NCI-H446 treated with DMSO at 0.1 percent for 48 hours (cell line): ENCODE measurements around the gene RRBP1.
A peak's percentile ranks its signal among the peaks of the same experiment; 100 is the strongest.

Experiments used
- DNase-seq: peaks from one replicate; lab custom pipeline; 2025; lab: John Stamatoyannopoulos, UW

Gene RRBP1, protein sequence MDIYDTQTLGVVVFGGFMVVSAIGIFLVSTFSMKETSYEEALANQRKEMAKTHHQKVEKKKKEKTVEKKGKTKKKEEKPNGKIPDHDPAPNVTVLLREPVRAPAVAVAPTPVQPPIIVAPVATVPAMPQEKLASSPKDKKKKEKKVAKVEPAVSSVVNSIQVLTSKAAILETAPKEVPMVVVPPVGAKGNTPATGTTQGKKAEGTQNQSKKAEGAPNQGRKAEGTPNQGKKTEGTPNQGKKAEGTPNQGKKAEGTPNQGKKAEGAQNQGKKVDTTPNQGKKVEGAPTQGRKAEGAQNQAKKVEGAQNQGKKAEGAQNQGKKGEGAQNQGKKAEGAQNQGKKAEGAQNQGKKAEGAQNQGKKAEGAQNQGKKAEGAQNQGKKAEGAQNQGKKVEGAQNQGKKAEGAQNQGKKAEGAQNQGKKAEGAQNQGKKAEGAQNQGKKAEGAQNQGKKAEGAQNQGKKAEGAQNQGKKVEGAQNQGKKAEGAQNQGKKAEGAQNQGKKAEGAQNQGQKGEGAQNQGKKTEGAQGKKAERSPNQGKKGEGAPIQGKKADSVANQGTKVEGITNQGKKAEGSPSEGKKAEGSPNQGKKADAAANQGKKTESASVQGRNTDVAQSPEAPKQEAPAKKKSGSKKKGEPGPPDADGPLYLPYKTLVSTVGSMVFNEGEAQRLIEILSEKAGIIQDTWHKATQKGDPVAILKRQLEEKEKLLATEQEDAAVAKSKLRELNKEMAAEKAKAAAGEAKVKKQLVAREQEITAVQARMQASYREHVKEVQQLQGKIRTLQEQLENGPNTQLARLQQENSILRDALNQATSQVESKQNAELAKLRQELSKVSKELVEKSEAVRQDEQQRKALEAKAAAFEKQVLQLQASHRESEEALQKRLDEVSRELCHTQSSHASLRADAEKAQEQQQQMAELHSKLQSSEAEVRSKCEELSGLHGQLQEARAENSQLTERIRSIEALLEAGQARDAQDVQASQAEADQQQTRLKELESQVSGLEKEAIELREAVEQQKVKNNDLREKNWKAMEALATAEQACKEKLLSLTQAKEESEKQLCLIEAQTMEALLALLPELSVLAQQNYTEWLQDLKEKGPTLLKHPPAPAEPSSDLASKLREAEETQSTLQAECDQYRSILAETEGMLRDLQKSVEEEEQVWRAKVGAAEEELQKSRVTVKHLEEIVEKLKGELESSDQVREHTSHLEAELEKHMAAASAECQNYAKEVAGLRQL (N-terminal part only)

DNA sequence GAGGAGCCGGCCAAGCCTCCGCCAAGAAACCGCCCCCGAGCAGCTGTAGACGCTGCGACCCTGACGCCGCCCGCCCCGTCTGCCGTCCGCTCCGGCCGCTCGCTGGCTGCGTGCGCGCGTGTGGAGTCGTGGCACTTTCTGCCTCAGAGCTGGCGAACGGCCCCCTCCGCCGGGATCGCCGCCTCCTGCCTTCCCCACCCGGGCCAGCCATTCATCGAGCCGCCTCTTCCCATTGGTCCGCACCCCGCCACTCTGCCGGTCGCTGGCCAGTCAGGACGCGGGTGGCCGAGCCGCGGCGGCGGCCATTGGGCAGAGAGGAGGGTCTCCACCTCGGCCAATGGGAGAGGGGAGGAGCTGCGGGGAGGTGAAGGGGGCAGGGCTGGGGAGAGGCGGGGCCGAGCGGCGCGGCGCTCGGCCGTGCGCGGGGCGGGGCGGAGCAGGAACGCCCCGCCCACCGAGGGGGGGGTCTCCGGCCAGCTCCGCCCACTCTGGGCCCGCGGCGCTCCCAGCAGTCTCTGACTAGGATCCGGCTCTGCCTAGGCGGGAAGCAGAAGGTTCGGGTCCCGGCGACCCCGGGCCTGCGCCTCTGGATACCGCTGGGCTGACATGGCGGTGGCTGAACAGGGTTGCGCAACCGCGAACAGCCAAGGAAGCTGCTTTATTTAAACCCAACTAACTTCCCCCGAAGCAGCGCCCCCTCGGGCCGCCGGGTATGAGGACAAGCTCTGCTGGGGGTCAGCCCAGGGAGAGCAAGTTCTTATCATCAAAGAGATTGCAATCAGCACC lies at the start of gene RRBP1:
RRBP1 (minus strand) TSS at position 140 of the 786 bp plus-strand sequence. CDS start 21,735 bp downstream, outside the sequence.
- peak; percentile 96 for DNase-seq

DNA sequence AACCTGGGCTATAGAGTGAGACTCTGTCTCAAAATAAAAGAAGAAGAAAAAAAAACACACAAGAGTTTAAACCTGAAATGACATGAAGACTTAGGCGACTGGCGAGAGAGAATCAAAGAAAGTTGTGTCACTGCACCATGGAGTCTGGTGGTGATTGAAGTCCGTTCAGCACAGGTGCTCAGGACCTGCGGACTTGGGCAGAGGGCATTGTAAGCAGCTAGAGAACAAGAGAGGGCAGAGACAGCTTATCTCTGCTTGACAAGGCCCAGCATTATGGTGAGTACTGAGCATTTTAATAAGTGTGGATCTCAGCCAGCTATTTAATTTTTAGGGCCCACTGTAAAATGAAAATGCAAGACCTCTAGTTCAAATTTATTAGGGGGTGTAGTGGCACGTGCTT lies 49.2 kb upstream of the RRBP1 start:
- no peak for DNase-seq

GRCh38 chr20:17730071-17730470 lies 48.0 kb upstream of the RRBP1 start:
- no peak for DNase-seq

- DNase-seq = no peak
Measured at GRCh38 chr20:17728074-17728473, 46.0 kb upstream of the RRBP1 start.

- no peak for DNase-seq
Measured at GRCh38 chr20:17727351-17727750, 45.3 kb upstream of the RRBP1 start.

DNA sequence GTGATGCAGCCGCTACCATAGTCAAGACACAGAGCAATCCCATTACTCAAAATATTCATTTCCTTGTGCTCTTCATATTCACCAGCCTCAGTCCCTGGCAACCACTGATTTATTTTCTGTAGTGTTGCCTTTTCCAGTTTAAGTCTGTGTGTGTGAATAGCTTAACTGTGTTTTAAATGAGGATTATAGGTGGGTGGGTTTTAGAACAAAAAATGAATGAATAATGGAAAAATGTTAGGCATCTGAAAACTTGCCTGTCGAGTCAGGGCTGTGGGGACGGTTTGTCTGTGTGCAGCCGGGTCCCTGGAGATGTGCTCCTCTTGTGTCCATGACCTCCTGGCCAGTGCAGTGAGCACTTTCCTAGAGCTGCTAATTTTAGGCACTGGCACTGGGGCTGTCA lies 44.9 kb upstream of the RRBP1 start:
- DNase-seq = no peak

DNA sequence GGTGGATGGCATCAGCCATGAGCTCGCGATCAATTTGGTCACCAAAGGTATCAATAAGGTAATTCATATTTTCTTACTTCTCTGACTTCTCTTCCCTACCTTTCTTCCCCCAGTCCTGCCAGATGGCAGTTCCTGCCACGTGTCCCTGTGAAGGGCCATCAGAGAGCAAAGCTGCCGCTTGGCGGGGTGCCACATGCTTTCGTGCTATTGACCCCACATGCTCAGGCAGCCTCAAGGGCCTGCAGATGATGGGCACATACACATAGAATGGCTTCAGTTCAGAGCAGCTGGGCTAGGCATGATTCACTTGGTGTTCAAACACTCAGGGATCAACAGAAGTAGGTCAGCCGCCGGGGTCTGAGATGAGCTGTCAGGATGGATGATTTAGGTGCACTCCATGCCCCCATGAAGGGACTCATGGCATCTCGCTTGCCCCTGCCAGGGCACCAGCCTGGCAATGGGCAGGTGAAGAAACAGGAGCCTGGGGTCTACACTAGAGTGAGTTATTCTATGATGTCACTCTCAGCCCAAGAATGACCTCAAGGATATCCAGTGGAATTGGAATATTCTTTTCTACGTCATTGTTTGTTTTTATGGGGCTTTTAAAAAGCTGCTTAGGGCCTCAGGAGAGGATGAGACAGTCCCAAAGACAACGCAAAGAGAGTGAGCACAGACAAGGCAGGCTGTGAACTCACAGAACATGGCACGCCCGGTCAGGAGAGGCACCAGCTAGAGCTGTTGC lies 43.2 kb upstream of the RRBP1 start:
- peak; percentile 3 for DNase-seq

- no peak for DNase-seq
Measured at GRCh38 chr20:17723301-17723691, 41.3 kb upstream of the RRBP1 start.

DNA sequence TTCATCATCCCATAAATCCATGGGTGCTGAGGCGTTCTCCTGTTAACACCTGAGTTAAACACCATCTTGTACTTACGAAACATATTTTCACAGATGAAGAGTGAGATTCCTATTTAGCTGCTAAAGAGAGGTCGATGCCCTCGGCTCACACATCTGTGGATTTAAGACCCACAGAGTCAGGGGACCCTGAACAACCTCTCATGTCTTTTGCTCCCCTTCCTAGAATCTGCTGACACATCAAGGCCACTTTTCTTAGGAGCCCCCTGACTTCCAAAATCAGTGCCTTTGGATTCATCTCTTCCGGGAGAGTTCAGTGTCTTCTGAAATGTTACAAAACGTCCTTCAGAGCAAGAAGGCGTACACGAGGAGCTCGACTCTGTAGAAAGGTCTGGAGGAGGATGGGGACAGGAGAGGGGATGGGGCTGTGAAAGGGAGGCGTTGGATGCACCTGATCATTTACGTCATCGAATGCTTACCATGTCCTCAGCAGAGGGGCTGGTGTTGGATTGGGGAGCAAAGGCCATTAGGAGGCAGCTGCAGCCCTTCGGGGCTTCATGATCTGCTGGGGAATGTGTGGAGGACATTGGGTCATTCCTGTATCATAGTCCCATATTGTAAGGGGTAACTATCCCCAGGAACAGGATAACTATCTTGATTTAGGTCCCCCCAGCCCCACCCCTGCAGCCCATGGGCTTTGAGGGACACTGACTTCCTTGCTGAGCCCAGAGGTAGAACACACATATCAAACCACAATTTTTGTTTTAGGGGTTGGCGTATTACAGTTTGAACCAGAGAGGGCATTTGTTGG lies 40.7 kb upstream of the RRBP1 start:
- no peak for DNase-seq

GRCh38 chr20:17721802-17722486 lies 39.9 kb upstream of the RRBP1 start:
- DNase-seq = no peak

DNA sequence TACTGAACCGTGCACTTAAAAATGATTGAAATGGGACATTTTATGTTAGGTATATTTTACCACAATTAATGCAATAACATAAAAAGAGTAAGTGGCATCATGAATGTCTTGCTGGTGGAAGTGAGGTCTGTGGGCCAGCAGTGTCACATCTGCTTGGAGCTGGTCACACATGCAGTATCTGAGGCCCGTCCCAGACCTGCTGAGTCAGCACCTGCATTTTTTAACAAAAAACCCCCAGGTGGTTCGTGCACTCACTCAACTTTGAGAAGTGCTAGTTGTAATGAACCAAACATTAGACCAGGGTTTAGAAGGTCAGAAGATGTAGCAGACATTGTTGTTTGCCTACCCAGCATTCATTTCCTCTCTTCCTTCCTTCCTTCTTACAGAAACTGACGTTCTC lies 38.7 kb upstream of the RRBP1 start:
- no peak for DNase-seq

GRCh38 chr20:17716331-17716730 lies 34.3 kb upstream of the RRBP1 start:
- no peak for DNase-seq

DNA sequence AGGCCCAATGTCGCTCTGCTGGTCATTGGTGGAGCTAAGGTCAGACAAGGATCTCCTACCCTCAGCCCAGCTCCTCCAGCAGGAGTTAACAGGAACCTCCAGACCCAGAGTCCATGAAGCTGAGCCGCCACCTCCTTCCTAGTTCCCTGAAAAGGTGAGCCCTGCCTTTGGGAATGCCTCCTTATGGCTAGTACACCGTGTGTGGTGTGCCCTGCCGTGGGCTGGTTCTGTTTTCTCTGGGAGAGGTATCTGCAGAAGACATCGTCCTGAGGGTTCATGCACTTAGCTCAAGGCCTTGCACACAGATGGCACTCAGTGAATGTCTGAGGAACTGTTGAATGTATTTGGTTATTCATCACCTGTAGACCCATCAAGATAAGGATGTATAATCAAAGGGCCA lies 33.0 kb upstream of the RRBP1 start:
- no peak for DNase-seq

GRCh38 chr20:17714597-17714996 lies 32.6 kb upstream of the RRBP1 start:
- no peak for DNase-seq

- no peak for DNase-seq
Measured at GRCh38 chr20:17712708-17713107, 30.7 kb upstream of the RRBP1 start.

DNA sequence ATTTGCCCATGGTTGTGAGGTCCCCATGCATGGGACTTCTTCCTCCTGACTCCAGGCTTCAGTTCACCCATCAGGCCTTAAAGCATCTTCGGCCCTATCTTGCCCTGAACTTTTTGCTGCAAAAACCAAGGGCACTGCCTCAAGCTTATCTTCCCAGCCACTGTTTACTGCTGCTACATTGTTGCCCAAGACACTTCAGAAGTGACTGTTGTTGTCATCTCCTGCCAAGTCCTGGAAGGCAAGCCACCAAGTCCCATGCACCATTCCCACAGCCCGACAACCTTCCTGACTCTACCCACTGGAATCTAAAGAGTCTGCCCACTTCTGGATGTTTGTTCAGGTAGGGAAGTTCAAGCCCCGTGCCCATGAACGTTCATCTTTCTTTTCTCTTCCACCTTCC lies 30.2 kb upstream of the RRBP1 start:
- DNase-seq = no peak

GRCh38 chr20:17711267-17711627 lies 29.2 kb upstream of the RRBP1 start:
- no peak for DNase-seq

DNA sequence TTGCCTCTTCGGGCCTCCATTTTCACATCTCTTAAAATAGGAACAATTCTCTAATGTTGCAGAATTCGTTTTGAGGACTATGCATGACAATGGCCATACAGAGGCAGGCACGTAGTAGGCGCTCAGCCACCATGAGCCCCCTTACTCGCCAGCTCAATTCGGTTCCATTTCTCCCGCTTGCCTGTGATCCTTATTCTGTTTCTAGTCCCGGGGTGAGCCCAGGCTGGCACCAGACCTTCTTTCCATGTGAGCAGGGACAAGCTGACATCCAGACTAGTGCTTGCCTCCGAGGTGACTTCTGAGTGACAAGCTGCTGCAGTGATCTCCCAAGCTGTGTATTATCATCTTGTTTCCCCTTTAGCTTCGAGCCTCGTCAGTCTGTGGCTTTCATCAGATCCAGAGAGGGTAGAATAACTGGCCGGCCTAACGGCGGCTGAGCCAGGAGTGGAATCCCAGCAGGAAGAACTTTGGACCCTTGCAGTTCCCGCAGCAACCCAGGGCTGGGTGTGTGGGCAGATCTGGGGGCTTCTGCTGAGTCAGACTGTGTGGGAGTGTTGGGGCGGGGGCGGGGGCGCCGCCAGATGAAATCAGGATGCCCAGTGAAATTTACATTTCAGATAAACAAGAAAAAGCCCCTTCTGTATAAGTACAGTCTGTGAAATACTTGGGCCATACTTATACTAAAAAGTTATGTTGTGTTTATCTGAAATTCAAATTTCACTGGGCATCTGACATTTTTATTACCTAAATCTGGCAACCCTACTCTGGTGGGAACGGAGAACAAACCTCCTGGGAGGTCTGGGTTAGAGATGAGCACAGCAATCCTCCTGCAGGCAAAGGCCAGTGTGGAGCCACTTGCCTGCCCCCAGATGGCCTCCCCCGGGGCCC lies 28.6 kb upstream of the RRBP1 start:
- DNase-seq = no peak
